Colonic mucosa (tissue), 4 donors: ENCODE results near the gene COG5. TPM values are rescaled to one million over a fixed set of nuclear protein-coding genes. Genes with fewer than 3 reads are reported as not detected.
A peak's percentile ranks its signal among the peaks of the same experiment; 100 is the strongest.

Experiments used
- DNase-seq: peaks from one replicate; pipeline ENCODE4 v3.0.0-alpha.2; 2020
- H3K27ac ChIP-seq: fragments of 200-600 bp; one replicate; pipeline ENCODE4 v1.8.0; 2021
- H3K27me3 ChIP-seq: fragments of 200-600 bp; one replicate; pipeline ENCODE4 v1.8.0; 2021
- H3K36me3 ChIP-seq: fragments of 200-600 bp; one replicate; pipeline ENCODE4 v1.8.0; 2021
- H3K4me1 ChIP-seq: fragments of 200-600 bp; one replicate; pipeline ENCODE4 v1.8.0; 2021; ENCODE audit warnings: mild to moderate bottlenecking
- H3K4me3 ChIP-seq: fragments of 200-600 bp; one replicate; pipeline ENCODE4 v1.8.0; 2021
- H3K9ac ChIP-seq, 2 donors: one replicate each; pipeline ENCODE4 v1.7.0; 2013; ENCODE audit warnings: control low read depth in 2 of 2, low read depth in 2 of 2, low read length in 2 of 2
- H3K9me3 ChIP-seq: fragments of 200-600 bp; one replicate; pipeline ENCODE4 v1.8.0; 2021
- intact Hi-C: fragments of 100-400 bp; cut with DNase I; formaldehyde crosslinking; loops from one replicate; pipeline ENCODE4 v1.14.1; 2022
- total RNA-seq, 2 donors: library from RNA; stranded (reverse); fragmentation: NEBNext Ultra II Directional in 1 of 2; extraction: Animal tissue kit (Norgen Biotek cat#: 25700) in 1 of 2; gene quantifications; one replicate each; pipeline ENCODE4 v1.2.1, GENCODE V29; 2021
- TF ChIP-seq, protein P1 (sequence below): fragments of 200-600 bp; IDR thresholded peaks from one replicate; pipeline ENCODE4 v1.8.0; 2022; ENCODE audit warnings: antibody characterized with exemption, mild to moderate bottlenecking
- donor health status: healthy.
- donor health status: DM: no; HTN: no; CAD: no.
- donor health status: DM: no; HTN: no; CAD: no.

COG5 gene
- total RNA-seq, 2 donors from 2014 or later: 43.1 to 46.8 TPM

- Histone ChIP-seq H3K4me3 (peak overlapping the region; percentile 78), H3K4me1 (no peaks in the 10 kb centered on the region), H3K9ac (peak overlapping the region; percentile 87 to 88), H3K27ac (peak overlapping the region; percentile 95), H3K27me3 (no peaks in the 10 kb centered on the region), H3K9me3 (no peaks in the 10 kb centered on the region), H3K36me3 (no peaks in the 10 kb centered on the region)
- intact Hi-C loops: loop anchor here (10.0 kb wide), 1 partner anchor 332 kb away; the partner anchor contains the start of gene DLD
- TF ChIP-seq, protein P1, sequence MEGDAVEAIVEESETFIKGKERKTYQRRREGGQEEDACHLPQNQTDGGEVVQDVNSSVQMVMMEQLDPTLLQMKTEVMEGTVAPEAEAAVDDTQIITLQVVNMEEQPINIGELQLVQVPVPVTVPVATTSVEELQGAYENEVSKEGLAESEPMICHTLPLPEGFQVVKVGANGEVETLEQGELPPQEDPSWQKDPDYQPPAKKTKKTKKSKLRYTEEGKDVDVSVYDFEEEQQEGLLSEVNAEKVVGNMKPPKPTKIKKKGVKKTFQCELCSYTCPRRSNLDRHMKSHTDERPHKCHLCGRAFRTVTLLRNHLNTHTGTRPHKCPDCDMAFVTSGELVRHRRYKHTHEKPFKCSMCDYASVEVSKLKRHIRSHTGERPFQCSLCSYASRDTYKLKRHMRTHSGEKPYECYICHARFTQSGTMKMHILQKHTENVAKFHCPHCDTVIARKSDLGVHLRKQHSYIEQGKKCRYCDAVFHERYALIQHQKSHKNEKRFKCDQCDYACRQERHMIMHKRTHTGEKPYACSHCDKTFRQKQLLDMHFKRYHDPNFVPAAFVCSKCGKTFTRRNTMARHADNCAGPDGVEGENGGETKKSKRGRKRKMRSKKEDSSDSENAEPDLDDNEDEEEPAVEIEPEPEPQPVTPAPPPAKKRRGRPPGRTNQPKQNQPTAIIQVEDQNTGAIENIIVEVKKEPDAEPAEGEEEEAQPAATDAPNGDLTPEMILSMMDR: no peak
- no peak for DNase-seq
These were observed 492 bp downstream of the COG5 start for GRCh38 chr7:107563081-107563774.

DNA sequence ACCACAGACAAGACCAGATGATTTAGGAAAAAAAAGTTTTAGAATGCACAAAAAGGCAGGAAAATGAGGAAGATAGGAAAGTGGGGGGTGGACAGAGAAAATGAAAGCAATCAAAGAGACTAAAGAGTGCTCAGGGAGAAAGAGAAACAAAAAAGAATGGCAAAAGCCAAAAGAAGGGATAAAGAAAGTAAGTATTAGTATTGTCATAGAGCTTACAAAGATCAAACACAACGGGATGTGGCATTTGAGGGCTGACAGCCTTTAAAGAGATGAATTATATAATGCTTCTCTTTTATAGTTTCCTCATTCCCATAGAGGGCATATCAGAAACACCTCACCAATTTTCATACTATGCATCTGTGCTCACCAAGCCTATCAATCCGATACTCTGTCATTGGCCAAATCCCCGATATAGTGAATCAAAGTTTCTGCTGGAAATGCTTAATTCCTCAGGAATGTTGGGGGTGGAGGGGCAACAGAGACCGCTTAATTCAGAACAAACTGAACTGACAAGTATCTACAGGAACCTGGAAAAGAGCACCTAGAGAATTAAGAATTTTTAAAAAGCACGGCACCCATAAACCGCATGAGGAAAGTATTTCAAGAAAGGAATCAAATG lies 2.7 kb downstream of the COG5 start:
- Histone ChIP-seq H3K36me3 (peaks cover 2% of the 10 kb centered on the region), H3K4me1 (no peaks in the 10 kb centered on the region), H3K9me3 (no peaks in the 10 kb centered on the region), H3K9ac (no peak overlapping the region), H3K27me3 (no peaks in the 10 kb centered on the region), H3K4me3 (no peak overlapping the region), H3K27ac (no peak overlapping the region)
- TF ChIP-seq, protein P1: no peak
- intact Hi-C loops: loop anchor here (10.0 kb wide), 1 partner anchor 334 kb away; the partner anchor contains the start of gene DLD
- DNase-seq: no peak

- no peak overlapping the region for H3K4me3 ChIP-seq
- H3K4me1 ChIP-seq: no peaks in the 10 kb centered on the region
- TF ChIP-seq, protein P1: no peak
- H3K9me3 ChIP-seq: no peaks in the 10 kb centered on the region
- intact Hi-C loops: loop anchor here (10.0 kb wide), 1 partner anchor 335 kb away; the partner anchor contains the start of gene DLD
- H3K9ac ChIP-seq: no peak overlapping the region
- peaks cover 4% of the 10 kb centered on the region for H3K36me3 ChIP-seq
- no peaks in the 10 kb centered on the region for H3K27me3 ChIP-seq
- H3K27ac ChIP-seq: no peak overlapping the region
- no peak for DNase-seq
These were observed 3.9 kb downstream of the COG5 start for GRCh38 chr7:107559864-107560263.

- TF ChIP-seq, protein P1: no peak
- H3K4me3 ChIP-seq: no peak overlapping the region
- DNase-seq: no peak
- no peaks in the 10 kb centered on the region for H3K9me3 ChIP-seq
- no peaks in the 10 kb centered on the region for H3K27me3 ChIP-seq
- H3K9ac ChIP-seq: no peak overlapping the region
- intact Hi-C loops: no loop called here
- H3K4me1 ChIP-seq: no peaks in the 10 kb centered on the region
- peaks cover 4% of the 10 kb centered on the region for H3K36me3 ChIP-seq
- H3K27ac ChIP-seq: no peak overlapping the region
These were observed 7.8 kb downstream of the COG5 start for GRCh38 chr7:107555893-107556292.

- TF ChIP-seq, protein P1: no peak
- H3K4me1 ChIP-seq: no peaks in the 10 kb centered on the region
- no peaks in the 10 kb centered on the region for H3K27me3 ChIP-seq
- no peak overlapping the region for H3K4me3 ChIP-seq
- intact Hi-C loops: no loop called here
- H3K27ac ChIP-seq: no peak overlapping the region
- H3K9me3 ChIP-seq: no peaks in the 10 kb centered on the region
- H3K9ac ChIP-seq: no peak overlapping the region
- no peak for DNase-seq
- peaks cover 4% of the 10 kb centered on the region for H3K36me3 ChIP-seq
These were observed 11.8 kb downstream of the COG5 start for GRCh38 chr7:107551936-107552335.
